Keratinocyte (primary cell): ENCODE measurements around the gene ACTL7B. TPM values are rescaled to one million over a fixed set of nuclear protein-coding genes. Genes with fewer than 3 reads are reported as not detected.

Source experiments
- DNase-seq: peaks from one replicate; pipeline ENCODE4 v3.0.0-alpha.2; 2011; ENCODE audit warnings: low read depth, missing footprints, low spot score
- FAIRE-seq: peaks from 2 replicates; lab custom pipeline; 2011; peaks lifted over from hg19 to GRCh38; lab: Jason Lieb, UNC
- H2AFZ ChIP-seq: 2 replicates; pipeline ENCODE4 v1.6.0; 2012; ENCODE audit warnings: low read length, control low read depth, inconsistent platforms; ENCODE audit not compliant: control insufficient read depth
- H3K27ac ChIP-seq: 2 replicates; pipeline ENCODE4 v1.5.1; 2011; ENCODE audit warnings: low read length; ENCODE audit not compliant: control insufficient read depth, insufficient read depth
- H3K27me3 ChIP-seq: 3 replicates; pipeline ENCODE4 v1.6.0; 2011; ENCODE audit warnings: low read length; ENCODE audit not compliant: control insufficient read depth, insufficient read depth; ENCODE audit errors: extremely low read depth
- H3K36me3 ChIP-seq, 2 experiments: 2 replicates in 1 of 2; 3 replicates in 1 of 2; pipeline ENCODE4 v1.5.1; 2011; ENCODE audit warnings: low read length in 2 of 2, mild to moderate bottlenecking in 1 of 2; ENCODE audit not compliant: control insufficient read depth in 2 of 2, insufficient read depth in 2 of 2; ENCODE audit errors: extremely low read depth in 1 of 2
- H3K4me1 ChIP-seq: 3 replicates; pipeline ENCODE4 v1.5.1; 2011; ENCODE audit warnings: low read length; ENCODE audit not compliant: control insufficient read depth, insufficient read depth; ENCODE audit errors: extremely low read depth
- H3K4me2 ChIP-seq: 3 replicates; pipeline ENCODE4 v1.6.0; 2011; ENCODE audit warnings: low read depth, low read length; ENCODE audit not compliant: control insufficient read depth, insufficient read depth; ENCODE audit errors: extremely low read depth
- H3K4me3 ChIP-seq, 3 experiments: fragments of 200-600 bp in 1 of 3; sonication (generic) in 1 of 3; 2 replicates in 2 of 3; 3 replicates in 1 of 3; pipeline ENCODE4 v1.5.1; 2011 to 2016; ENCODE audit warnings: low read length in 3 of 3, mild to moderate bottlenecking in 3 of 3, control low read depth in 2 of 3, inconsistent platforms in 1 of 3, low read depth in 1 of 3, mixed read lengths in 1 of 3, mixed run types in 1 of 3, moderate library complexity in 1 of 3; ENCODE audit not compliant: control insufficient read depth in 2 of 3, insufficient read depth in 2 of 3; ENCODE audit errors: extremely low read depth in 1 of 3
- H3K79me2 ChIP-seq: 2 replicates; pipeline ENCODE4 v1.6.0; 2012; ENCODE audit warnings: low read length; ENCODE audit not compliant: control insufficient read depth, insufficient read depth
- H3K9ac ChIP-seq: 3 replicates; pipeline ENCODE4 v1.6.0; 2011; ENCODE audit warnings: low read length; ENCODE audit not compliant: control insufficient read depth, insufficient read depth; ENCODE audit errors: extremely low read depth
- H3K9me1 ChIP-seq: 3 replicates; pipeline ENCODE4 v1.6.0; 2011; ENCODE audit warnings: low read length; ENCODE audit not compliant: control insufficient read depth, insufficient read depth; ENCODE audit errors: extremely low read depth
- H3K9me3 ChIP-seq: 2 replicates; pipeline ENCODE4 v1.5.1; 2012; ENCODE audit warnings: low read depth, low read length; ENCODE audit not compliant: control insufficient read depth
- H4K20me1 ChIP-seq: 3 replicates; pipeline ENCODE4 v1.6.0; 2011; ENCODE audit warnings: low read length; ENCODE audit not compliant: control insufficient read depth, insufficient read depth; ENCODE audit errors: extremely low read depth
- CTCF ChIP-seq, 3 experiments: IDR thresholded peaks in 1 of 3; conservative IDR thresholded peaks in 1 of 3; optimal IDR thresholded peaks in 1 of 3; 2 replicates in 2 of 3; 3 replicates in 1 of 3; pipeline versions ENCODE3 to v1.5.1; 2011; ENCODE audit warnings: low read length in 3 of 3, mild to moderate bottlenecking in 3 of 3, moderate library complexity in 2 of 3, control low read depth in 1 of 3, inconsistent platforms in 1 of 3; ENCODE audit not compliant: insufficient read depth in 2 of 3; ENCODE audit errors: extremely low read depth in 1 of 3
- EZH2 ChIP-seq: IDR thresholded peaks from one replicate; pipeline ENCODE4 v1.6.1; 2012; ENCODE audit warnings: inconsistent platforms, mild to moderate bottlenecking, low read length, moderate library complexity
- dilution Hi-C: fragments of 300-500 bp; cut with MboI; formaldehyde crosslinking; loops from one replicate; pipeline ENCODE4 v1.7.0; 2020; ENCODE audit warnings: low sequenced_read_pairs; ENCODE audit not compliant: extremely low pct_ligation_motif_present
- polyA plus RNA-seq, 5 experiments: library from polyadenylated mRNA; depleted of rRNA in 3 of 5; stranded (reverse) in 3 of 5; stranded (forward) in 1 of 5; unstranded in 1 of 5; fragments of >200 nt; gene quantifications; 1 replicate in 1 of 5; 2 replicates in 3 of 5; 3 replicates in 1 of 5; pipeline versions ENCODE4 v1.2.1 to v1.2.3, GENCODE V29; 2011 to 2012; ENCODE audit warnings: missing spikeins in 2 of 5, low read depth in 1 of 5, low replicate concordance in 1 of 5

ACTL7B gene
- polyA plus RNA-seq, 1 donor (not counting 4 experiments of a cell fraction or from before 2014, with no cell fraction given), result not detected

GRCh38 chr9:108832179-108832500, 23.6 kb downstream of the ACTL7B start:
- no peak for FAIRE-seq
- no peak for TF ChIP-seq EZH2
- TF ChIP-seq CTCF (optimal IDR thresholded peaks at IDR 0.05 in 1 of 3, IDR thresholded peaks at IDR 0.05 in 1 of 3, conservative IDR thresholded peaks at IDR 0.05 in 1 of 3; ENCODE audit: extremely low read depth in 1 of 3, insufficient read depth in 2 of 3, low read length in 3 of 3), result no peak
- no peaks in the 10 kb centered on the region for H3K9me3 ChIP-seq
- H4K20me1 ChIP-seq, result no peaks in the 10 kb centered on the region
- no peaks in the 10 kb centered on the region for H3K79me2 ChIP-seq
- H3K36me3 ChIP-seq, result no peaks in the 10 kb centered on the region
- peaks cover 58% of the 10 kb centered on the region for H3K4me1 ChIP-seq
- H3K4me3 ChIP-seq, result no peak overlapping the region
- H3K9me1 ChIP-seq, result no peaks in the 10 kb centered on the region
- dilution Hi-C loops, result no loop called here
- H3K4me2 ChIP-seq, result peak overlapping the region; percentile 52
- DNase-seq, result no peak
- peak overlapping the region; percentile 55 for H3K27ac ChIP-seq
- H2AFZ ChIP-seq, result no peak overlapping the region
- no peak overlapping the region for H3K9ac ChIP-seq
- no peaks in the 10 kb centered on the region for H3K27me3 ChIP-seq

GRCh38 chr9:108831496-108832178, 24.1 kb downstream of the ACTL7B start:
- H3K79me2 ChIP-seq, result no peaks in the 10 kb centered on the region
- H2AFZ ChIP-seq, result no peak overlapping the region
- peak overlapping the region; percentile 55 for H3K27ac ChIP-seq
- peak; percentile 97 for FAIRE-seq
- no peak for DNase-seq
- H3K4me2 ChIP-seq, result peak overlapping the region; percentile 52
- no peaks in the 10 kb centered on the region for H4K20me1 ChIP-seq
- H3K9me1 ChIP-seq, result no peaks in the 10 kb centered on the region
- H3K36me3 ChIP-seq, result no peaks in the 10 kb centered on the region
- H3K4me1 ChIP-seq, result peaks cover 53% of the 10 kb centered on the region
- no peak overlapping the region for H3K4me3 ChIP-seq
- H3K9ac ChIP-seq, result no peak overlapping the region
- dilution Hi-C loops, result no loop called here
- H3K9me3 ChIP-seq, result no peaks in the 10 kb centered on the region
- no peaks in the 10 kb centered on the region for H3K27me3 ChIP-seq
- TF ChIP-seq CTCF (optimal IDR thresholded peaks at IDR 0.05 in 1 of 3, IDR thresholded peaks at IDR 0.05 in 1 of 3, conservative IDR thresholded peaks at IDR 0.05 in 1 of 3; ENCODE audit: extremely low read depth in 1 of 3, insufficient read depth in 2 of 3, low read length in 3 of 3) (no peak), EZH2 (no peak)
